Smooth muscle cell of the brain vasculature (primary cell): ENCODE data around the gene RPS6KA5.
"Not testable (repeated sequence)": the region's sequence is repeated elsewhere in the genome, so short reads cannot be mapped to it uniquely, and the experiment has no call there.

Experiments used
- DNase-seq: peaks from one replicate; pipeline ENCODE4 v3.0.0-alpha.2; 2012; ENCODE audit warnings: low read depth, low spot score

Gene RPS6KA5

GRCh38 chr14:90871605-90872233 lies 188.7 kb downstream of the RPS6KA5 start:
- no peak for DNase-seq

GRCh38 chr14:90870950-90871604 lies 189.4 kb downstream of the RPS6KA5 start:
- DNase-seq: no peak

- no peak for DNase-seq
Measured at GRCh38 chr14:90867501-90867900, 192.9 kb downstream of the RPS6KA5 start.

DNA sequence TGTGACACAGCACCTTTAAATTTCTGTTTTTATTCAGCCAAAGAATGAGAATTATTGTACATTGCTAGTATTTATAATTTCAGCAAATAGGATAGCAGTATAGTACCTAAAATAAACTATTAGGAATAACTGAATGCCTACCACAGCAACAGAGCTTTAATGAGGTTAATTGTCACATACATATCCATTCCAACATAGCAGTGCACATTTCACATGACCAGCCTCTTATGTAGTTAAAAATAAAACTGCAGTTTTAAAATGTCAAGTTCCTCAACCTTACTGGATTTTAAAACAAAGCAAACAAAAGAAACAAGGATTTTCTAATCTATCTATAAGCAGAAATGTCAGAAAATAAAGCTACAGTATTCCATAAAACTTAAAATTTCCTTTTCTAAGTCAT lies 193.6 kb downstream of the RPS6KA5 start:
- DNase-seq: no peak

- DNase-seq: no peak
Measured at GRCh38 chr14:90864741-90865140, 195.7 kb downstream of the RPS6KA5 start.

DNA sequence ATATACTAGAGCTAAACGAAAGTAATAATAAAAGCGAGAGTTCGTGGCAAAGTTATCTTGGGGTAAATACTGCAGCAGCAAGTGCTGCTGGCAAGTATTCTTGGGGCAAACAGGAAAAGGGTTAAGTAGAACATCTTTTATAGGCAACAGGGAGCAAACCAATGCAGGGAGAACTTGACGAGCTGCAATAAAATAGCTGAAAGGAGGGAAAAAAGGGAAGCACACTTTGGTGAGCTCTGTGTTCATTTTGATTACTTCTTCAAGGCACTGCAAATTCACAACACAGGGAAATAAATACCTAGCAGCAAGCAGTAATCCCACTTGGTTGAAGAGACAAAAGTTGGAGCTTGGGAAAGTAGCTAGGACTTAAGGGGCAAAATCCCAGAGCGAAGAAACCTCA lies 201.9 kb downstream of the RPS6KA5 start:
- no peak for DNase-seq

DNA sequence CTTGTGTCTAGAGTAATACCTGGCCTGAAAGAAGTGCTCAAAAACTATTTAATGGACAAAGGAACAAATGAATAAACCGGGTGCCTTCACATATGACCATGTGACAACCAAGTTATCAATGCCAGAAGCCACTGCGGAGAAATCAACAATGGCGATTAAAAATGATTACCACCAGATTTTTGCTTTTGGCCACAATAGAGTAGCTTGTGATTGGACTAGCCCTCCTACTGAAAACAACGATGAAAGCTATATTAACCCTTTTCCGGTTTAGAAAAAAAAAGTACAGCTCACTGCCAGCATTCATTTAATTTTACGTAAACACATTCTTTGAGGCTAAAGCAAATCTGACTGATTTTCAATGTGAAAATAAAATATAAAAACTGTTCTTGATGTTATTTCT lies 202.6 kb downstream of the RPS6KA5 start:
- DNase-seq: no peak

DNA sequence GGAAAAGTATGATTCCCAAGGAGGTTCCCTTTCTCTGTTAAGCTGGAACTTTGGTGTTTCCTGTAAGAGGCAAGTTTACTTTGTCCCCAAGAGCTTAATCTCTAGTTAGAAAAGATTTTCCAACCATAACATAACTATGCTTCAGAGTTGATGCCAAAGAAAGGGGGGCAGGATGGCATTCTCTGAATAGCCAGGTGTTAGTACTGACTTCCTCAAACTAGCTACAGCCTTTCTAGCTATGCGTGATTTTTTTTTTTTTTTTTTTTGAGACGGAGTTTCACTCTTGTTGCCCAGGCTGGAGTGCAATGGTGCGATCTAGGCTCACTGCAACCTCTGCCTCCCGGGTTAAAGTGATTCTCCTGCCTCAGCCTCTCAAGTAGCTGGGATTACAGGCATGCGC lies 204.3 kb downstream of the RPS6KA5 start:
- not testable (repeated sequence) for DNase-seq

- DNase-seq: no peak
Measured at GRCh38 chr14:90853116-90853515, 207.3 kb downstream of the RPS6KA5 start.

- no peak for DNase-seq
Measured at GRCh38 chr14:90851327-90852036, 209.0 kb downstream of the RPS6KA5 start.

- DNase-seq: no peak
Measured at GRCh38 chr14:90850487-90850886, 210.0 kb downstream of the RPS6KA5 start.

DNA sequence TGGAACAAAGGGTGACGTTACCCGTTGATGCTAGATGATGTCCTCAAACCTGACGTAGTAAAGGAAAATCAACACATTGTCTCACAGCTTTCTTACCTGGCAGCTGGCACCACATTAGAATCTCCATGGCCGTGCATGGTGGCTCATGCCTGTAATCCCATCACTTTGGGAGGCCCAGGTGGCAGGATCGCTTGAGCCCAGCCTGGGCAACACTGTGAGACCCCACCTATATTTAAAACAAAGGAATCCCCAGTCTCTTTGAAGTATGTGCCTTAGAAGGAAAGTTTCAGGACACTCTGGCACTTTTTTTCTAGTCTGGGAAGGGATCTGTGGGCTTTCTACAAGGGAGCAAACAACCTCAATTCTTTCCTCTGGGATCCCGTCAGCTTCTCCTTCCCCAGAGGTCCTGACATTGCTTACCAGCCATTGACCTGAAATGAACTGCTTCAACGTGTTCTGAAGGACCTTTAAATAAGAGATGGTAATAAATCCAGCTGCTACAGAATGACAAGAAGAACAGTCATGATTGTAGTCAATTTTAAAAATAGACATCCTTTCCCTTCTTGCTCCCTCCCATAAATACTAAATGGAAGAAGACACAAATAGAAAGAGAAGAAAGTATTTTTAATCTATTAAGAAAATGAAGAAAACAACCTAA lies 210.5 kb downstream of the RPS6KA5 start:
- no peak for DNase-seq

DNA sequence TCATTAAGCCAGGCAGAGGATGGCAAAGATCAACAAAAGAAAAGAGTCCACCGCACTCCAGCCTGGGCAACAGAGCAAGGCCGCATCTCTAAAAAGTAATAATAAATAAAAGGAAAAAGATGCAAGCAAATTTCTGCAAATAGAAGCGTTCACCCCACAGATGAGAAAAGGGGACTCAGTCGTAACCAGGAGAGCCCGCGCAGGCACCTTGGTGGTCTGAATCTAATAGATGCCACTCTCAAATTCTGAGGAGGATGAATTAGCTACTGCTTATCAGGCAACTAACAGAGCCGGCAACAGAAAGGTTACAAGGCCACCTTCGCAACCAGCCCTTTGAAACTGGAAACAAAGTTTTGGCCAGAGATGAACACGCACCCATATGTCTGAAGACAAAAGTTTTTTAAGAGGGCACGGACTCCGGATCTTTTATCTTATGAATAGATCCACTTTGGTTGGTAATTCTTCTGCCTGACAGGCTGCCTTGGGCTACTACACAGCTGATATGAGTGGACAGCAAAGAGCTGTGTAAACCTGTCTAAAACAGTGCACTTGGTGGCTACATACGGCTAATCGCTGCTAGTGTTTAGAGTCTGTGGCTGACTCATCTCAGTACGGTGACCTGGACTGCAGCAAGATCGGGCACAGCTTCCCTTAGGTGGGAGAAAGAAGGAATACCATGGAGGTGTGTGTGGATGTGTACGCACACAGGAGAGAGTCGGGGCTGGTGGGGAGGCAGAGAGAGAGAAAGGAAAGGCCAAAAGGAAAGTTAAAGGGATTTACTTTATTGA lies 211.3 kb downstream of the RPS6KA5 start:
- no peak for DNase-seq

GRCh38 chr14:90846511-90846910 lies 213.9 kb downstream of the RPS6KA5 start:
- DNase-seq: no peak

DNA sequence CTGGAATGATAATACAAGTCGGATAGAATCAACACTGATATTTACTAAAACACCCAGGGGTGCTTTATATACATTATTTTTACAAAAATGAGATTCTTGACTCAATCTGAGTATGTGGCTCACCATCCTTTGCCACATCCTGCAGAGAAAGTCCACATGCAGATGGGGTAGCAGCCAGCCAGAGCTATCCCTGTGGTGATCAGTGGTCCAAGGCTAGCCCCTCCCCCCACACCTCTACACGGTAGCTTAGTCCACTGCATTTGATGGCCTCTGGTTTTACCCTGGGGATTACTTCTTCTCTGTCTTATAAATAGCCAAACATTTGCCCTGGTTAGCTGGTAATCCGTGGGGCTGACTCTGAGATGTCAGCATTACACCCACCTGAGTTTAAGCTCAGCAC lies 216.1 kb downstream of the RPS6KA5 start:
- no peak for DNase-seq

DNA sequence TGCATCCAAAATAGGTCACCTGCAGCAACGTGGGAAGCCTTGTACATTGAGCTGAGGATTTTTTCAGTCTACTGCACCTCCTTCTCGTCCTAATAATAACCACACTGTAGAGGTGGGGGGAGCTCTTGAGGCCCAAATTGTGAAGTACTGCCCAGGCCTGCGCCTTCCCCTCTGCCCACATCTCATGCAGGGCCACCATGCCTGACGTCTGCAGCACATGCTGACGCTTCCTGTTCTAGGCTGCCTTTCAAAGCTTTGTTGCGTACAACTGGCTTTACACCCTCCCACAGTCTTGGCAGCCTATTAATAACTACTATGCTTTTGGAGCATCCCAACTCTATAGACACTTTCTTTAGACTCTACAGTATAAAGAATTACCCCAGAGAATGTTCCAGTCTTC lies 217.7 kb downstream of the RPS6KA5 start:
- no peak for DNase-seq

DNA sequence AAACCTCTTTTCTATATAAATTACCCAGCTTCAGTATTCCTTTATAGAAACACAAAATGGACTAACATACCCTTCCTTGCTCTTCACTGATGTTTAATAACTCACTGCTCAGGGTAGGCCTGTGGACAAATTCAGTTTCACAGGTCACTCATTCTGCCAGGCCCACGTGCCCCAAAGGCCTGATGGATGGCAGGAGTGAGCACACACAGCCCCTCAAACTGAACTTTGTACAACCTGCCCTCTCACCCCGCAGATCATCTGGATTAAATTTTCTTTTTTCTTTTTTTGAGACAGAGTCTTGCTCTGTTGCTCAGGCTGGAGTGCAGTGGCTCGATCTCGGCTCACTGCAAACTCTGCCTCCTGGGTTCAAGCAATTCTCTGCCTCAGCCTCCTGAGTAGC lies 219.8 kb downstream of the RPS6KA5 start:
- not testable (repeated sequence) for DNase-seq

GRCh38 chr14:90839889-90840266 lies 220.6 kb downstream of the RPS6KA5 start:
- no peak for DNase-seq

DNA sequence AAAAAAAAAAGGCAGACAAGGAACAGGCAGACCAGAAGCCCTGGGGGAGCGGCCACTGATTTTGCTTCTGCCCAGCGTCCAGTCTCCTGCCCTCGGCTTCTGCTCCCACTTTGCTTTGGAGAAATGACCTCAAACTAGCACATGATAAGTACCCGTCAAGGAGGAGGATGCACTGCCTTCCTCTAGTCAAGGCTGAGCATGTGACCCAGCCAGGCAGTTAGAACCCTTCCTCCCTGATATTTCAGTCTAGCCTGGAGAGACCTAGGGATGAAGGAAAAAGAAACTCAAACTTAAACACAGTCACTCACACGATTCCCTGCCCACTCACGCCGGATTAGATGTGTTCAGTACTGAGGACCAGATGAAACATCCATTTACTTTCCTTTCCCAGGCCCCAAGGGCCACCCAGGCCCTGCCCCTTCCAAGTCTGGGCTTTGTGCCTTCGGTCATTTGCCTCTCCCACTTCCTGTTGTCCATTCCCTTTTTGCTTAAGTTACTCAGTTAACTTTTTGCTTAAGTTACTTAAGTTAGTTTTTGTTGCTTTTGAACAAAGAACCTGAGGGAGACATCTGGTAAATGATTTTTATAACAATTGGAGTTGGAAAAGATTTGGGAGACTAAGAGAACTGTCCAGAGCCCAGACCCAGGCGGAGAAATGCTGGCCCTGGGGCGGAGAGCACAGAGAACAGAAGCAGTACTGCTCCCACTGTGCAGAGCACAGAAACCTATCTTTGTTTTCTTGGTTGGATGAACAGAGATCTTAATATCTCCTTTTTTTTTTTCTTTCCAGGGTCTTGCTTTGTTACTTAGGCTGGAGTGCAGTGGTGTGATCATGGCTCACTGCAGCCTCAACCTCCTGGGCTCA lies 221.2 kb downstream of the RPS6KA5 start:
- DNase-seq: no peak

GRCh38 chr14:90838531-90838930 lies 221.9 kb downstream of the RPS6KA5 start:
- not testable (repeated sequence) for DNase-seq

DNA sequence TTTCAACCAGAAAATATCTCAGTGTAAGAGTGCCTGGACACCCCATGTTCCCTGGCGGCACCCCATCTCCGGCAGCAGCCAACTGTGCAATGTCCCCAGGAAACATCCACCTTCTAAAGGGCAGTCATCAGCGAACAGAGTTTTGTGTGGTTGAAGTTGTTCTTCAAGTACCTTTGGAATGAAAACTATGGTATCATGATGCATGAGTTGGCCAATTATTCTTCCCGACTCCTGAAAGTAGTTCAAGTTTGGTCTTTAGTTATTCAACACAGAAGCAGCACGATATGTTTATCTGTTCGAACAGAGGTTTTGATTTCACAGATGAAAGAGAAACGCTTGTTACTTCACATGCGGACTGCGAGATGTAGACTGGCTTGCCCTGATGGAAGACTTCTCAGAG lies 223.1 kb downstream of the RPS6KA5 start:
- no peak for DNase-seq
